Left renal cortex interstitium (tissue), 4 donors: ENCODE data around the gene PROX1. TPM values are rescaled to one million over a fixed set of nuclear protein-coding genes. Genes with fewer than 3 reads are reported as not detected.

ENCODE experiments used
- DNase-seq, 4 donors: peaks; one replicate each; pipeline ENCODE4 v3.0.0-alpha.2; 2013; ENCODE audit warnings: low read depth in 4 of 4, low spot score in 2 of 4, missing footprints in 1 of 4
- polyA plus RNA-seq, 4 donors: library from polyadenylated mRNA; unstranded; fragments of 120-200 nt; gene quantifications; one replicate each; pipeline ENCODE4 v1.2.1, GENCODE V29; 2013; ENCODE audit not compliant: insufficient read length in 4 of 4

PROX1 gene
- polyA plus RNA-seq, 4 donors = 6.1 to 8.4 (median 8.0) TPM

GRCh38 chr1:213996320-213997037 lies 8.7 kb downstream of the PROX1 start:
- DNase-seq = no peak

- DNase-seq = no peak
Measured at GRCh38 chr1:213997038-213997771, 9.4 kb downstream of the PROX1 start.

GRCh38 chr1:213997772-213998107 lies 10.0 kb downstream of the PROX1 start:
- DNase-seq = no peak

GRCh38 chr1:213998785-213999184 lies 11.0 kb downstream of the PROX1 start:
- DNase-seq = no peak

- no peak for DNase-seq
Measured at GRCh38 chr1:213999732-214000131, 12.0 kb downstream of the PROX1 start.

- DNase-seq = no peak
Measured at GRCh38 chr1:214002060-214002459, 14.3 kb downstream of the PROX1 start.

GRCh38 chr1:214002472-214002871 lies 14.7 kb downstream of the PROX1 start:
- no peak for DNase-seq

- no peak for DNase-seq
Measured at GRCh38 chr1:214003233-214003632, 15.5 kb downstream of the PROX1 start.

- DNase-seq = no peak
Measured at GRCh38 chr1:214004014-214004413, 16.2 kb downstream of the PROX1 start.

- no peak for DNase-seq
Measured at GRCh38 chr1:214004795-214005194, 17.0 kb downstream of the PROX1 start.

GRCh38 chr1:214005708-214006107 lies 17.9 kb downstream of the PROX1 start:
- no peak for DNase-seq

- DNase-seq = no peak
Measured at GRCh38 chr1:214006845-214007244, 19.1 kb downstream of the PROX1 start.

GRCh38 chr1:214008347-214008746 lies 20.6 kb downstream of the PROX1 start:
- DNase-seq = no peak

GRCh38 chr1:214008791-214009422 lies 21.1 kb downstream of the PROX1 start:
- no peak for DNase-seq

GRCh38 chr1:214009423-214010196 lies 21.8 kb downstream of the PROX1 start:
- DNase-seq = no peak

GRCh38 chr1:214010197-214010573 lies 22.4 kb downstream of the PROX1 start:
- DNase-seq = no peak

- no peak for DNase-seq
Measured at GRCh38 chr1:214010717-214011116, 22.9 kb downstream of the PROX1 start.

GRCh38 chr1:214012418-214012817 lies 24.6 kb downstream of the PROX1 start:
- no peak for DNase-seq

- no peak for DNase-seq
Measured at GRCh38 chr1:214013614-214014377, 26.0 kb downstream of the PROX1 start.

GRCh38 chr1:214014730-214015129 lies 27.0 kb downstream of the PROX1 start:
- no peak for DNase-seq
